Measurements from ENCODE around the gene CTRL.
"Not testable (repeated sequence)": the region's sequence is repeated elsewhere in the genome, so short reads cannot be mapped to it uniquely, and the experiment has no call there.

Gene CTRL

DNA sequence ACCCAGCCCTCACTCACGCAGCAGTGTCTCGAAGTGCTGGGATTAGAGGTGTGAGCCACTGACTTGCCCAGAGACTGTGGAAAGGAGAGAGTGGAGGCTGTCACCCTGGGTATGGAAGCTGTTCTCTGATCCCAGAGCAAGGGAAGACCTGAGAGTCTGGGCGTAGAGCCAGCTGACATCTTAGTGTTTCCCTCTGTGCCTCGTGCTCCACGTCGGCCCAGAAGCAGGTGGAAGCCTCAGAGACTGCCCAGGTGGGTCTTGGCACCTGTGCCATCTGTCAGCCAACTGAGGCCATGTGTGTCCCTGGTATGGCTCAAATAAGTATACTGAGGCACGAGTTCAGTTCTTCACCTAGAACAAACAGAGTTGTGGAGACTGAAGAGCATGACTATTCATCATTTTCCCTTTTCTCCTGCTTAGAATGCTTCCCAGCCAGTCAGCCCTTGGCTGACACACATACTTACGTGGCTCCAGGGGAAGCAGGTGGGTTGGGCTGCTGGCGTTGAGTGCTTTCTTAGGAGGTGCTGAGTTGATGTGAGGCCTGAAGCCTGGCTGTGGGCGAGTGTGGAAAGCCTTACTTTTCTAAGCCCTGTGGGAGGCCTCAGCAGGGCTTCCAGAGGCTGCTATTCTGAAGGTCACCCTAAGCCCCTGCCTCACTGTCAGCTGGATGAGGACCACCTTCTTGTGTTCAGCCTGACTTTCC, 8.1 kb downstream of the CTRL start:
- DNase-seq = no peak

DNA sequence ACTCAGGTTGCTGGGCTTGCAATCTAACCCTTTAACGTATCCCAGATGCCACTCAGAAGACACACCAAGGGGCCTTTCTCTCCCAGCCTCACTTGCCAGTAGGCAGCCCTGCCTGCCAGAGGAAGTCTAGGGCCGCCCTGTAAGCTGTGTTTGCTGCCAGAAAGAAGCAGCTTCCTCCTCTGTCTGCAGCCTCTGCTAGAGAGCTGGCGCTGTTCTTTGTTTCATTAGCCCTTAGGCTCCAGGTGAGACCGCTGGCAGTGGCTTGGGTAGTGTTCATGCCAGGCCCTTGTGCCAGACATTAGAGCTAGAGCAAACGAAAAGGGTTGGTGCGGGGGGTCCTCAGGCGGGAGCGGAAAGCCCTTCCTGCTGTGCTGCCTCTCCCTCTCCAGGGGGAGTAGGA, 8.9 kb downstream of the CTRL start:
- no peak for DNase-seq

DNA sequence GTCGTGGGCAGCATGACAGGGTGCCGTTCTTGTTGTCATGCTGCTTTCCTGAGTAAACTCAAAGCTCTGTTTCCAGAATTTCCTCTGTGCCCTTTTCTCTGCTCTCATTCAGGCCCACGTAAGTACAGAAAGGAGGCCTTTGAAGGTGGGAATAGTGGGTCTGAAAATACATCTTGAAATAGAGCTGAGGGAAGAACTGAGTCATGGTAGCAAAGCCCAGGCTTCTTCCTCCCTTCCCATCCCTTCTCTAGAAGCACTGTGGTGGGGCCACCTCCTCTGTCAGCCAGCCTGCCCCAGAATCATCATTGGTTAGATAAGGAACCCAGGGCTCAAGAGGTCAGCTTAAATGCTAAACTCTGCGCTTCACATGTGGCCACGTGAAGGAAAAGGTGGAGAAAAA, 9.4 kb downstream of the CTRL start:
- no peak for DNase-seq

DNA sequence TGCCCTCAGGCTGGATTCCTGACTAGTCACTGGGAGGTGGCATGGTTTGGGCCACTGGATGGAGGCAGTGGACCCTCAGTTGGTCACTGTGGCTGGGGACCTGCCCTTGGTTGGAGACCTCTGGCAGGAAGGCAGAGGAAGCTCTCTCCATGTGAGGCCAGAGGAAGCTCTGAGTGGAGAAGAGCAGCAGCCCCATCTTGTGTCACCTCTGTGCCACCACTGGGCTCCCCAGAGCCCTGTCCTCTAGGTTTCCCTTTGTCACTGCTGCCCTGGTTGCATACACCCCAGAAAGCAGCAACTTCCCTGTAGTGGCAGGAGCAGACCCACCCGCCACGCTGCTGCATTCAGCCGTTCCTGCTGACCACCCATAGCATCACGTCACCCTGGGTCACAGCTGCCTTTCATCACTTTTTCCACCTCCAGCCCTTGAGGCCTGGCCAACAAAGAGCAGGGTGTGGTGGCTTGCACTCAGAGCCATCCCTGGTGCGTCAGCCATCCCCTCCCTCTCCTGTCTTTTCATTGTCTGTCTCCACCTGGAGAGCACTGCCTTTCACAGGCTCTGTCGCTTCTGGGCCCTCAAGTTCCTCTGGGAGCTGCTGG, 11.9 kb downstream of the CTRL start:
- no peak for DNase-seq

DNA sequence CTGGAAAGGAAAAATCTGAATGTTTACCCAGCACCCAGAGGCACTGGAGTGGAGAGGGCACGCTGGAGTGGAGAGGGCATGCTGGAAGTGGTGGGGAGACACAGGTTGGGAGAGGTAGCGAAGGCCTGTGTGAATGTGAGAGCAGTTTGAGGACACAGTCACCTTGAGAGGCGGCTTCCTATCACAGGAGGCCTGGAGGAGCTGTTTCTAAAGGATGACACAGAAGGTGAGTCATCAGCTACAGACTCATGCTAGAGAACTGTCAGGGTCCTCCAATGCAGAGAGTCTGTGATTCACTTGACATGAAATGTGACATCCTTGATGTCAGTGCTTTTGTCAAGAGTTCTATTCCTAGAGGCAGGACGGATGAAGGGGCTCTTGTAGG, 13.8 kb downstream of the CTRL start:
- no peak for DNase-seq

DNA sequence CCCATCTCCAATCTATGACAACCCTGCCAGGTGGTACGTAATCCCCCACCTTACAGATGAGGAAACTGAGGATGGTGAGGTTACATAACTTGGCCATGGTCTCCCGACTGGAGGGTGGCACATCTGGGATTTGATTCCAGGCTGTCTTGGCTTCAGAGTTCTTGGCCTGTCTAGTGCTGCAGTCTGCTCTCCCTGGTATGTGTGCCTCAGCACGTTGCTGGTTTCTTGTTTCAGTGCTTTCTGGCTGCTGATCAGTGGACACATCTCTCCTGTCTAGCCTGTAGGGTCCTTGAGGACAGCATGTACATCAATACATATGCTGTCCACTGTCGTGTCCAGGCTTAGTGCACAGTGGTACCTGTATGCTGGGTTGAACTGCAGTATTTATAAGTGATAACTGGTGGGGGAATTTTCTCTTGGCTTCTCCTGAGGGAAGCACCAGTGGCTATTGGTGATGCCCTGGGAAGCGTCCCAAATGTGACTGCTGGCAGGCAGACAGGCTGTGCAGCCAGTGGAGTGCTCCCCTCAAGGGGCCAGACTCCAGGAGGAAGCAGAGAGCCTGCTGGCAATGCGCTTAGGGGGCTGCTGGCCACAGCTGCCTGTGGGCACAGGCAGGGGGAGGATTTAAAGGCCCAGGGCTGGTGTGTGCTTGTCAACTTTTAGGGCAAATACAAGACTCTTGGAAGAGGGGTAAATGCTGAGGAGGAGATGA, 14.4 kb downstream of the CTRL start:
- DNase-seq = no peak

DNA sequence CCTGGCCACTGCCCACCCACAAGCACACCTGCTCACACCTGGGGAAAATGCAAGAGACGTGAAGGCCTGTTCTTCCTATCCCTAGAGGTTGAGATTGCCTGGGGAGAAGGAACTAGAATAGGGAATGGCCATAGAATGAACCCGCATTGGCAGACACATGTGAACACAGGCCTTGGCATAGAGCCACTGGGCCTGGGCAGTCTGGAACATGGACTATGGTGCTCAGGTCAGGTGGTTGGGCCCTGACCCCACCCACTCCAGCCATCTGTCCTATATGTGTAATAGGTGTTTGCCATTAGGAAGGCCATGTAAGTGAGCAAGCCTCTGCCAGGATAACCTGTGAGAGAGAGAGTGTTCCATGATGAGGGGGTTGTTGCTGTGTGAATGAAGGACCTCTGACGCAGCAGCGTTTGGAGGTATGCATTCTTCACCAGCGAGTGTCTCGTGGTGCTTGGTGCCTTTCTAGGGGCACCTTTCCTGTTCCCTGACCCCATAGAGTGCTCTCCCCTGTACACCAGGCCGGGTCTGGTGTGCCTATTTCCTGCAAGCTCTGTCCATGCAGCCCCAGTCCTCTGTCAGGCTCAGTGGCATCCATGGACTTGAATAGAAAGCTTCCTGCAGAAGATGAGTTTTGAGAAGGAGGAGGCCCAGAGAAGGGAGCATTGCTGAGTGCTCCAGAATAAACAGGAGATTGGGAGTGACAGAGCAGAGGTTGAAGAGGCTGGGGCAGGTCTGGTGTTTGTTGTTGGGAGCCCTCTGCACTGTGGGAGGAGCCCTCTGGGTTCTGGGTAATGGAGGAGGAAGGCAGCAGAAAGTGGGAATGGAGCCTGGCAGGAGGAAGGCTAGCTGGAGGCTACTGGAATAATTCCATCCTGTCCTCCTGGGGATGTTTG, 15.6 kb downstream of the CTRL start:
- no peak for DNase-seq

DNA sequence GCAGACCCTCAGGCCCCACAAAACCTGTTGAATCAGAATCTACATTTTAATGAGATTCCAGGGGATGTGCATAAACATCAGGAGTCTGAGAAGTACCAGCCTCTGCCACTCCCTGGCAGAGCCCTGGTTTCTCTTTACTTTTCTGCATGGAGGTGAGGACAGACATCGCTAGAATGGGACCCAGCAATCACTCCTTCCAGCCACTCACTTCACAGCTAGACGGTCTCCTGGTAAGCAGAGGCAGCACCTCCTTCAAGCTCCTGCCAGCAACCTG, 16.2 kb downstream of the CTRL start:
- DNase-seq = not testable (repeated sequence)

DNA sequence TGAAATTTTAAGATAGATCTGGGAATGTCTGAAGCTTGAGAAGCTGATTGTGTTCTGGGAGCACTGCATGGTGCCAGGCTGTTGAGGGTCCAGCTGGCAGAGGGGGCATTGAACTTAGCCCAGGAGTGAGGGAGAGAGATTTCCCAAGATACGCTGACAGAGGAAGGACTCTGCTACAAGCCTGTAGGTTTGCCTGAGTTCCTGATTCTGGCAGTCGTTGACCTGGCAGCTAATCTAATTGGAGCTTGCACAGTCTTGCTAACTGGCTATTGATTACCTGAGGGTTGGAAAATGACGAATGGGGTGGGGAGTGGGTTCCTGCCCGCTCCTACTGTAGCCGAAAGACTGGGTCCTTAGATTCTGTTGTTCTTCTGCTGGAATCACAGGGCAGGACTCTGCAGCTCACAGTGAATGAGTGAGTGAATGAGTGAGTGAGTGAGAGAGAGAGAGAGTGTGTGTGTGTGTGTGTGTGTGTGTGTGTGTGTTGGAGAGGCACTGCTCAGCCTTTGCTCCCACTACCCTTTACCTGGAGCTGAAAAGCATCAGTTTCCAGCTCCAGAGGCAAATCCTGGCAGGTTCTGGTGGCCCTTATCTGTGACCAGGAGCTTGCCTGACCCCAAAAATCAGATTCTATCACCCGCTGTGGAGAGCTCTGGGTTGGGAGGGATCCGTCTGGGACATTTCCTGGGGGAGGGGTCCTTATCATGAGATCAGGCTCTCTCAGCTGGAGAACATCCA, 16.7 kb downstream of the CTRL start:
- DNase-seq = no peak

DNA sequence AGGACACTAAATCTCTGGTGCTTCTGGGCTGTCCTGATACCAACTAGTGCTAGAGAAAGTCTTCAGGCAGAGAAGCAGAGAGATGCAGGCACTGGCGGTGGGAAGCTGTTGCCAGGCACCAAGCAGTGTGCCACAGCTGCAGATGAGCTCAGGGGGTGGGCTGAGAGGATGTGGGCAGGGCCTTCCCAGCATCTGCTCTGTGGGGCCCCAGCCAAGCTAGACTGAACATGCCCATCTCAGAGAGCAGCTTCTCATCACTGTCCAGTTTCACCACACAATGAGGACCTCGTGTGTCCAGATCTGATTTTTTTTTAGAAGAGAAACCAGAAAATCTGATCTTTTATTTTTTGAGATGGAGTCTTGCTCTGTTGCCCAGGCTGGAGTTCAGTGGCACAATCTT, 21.5 kb downstream of the CTRL start:
- no peak for DNase-seq

DNA sequence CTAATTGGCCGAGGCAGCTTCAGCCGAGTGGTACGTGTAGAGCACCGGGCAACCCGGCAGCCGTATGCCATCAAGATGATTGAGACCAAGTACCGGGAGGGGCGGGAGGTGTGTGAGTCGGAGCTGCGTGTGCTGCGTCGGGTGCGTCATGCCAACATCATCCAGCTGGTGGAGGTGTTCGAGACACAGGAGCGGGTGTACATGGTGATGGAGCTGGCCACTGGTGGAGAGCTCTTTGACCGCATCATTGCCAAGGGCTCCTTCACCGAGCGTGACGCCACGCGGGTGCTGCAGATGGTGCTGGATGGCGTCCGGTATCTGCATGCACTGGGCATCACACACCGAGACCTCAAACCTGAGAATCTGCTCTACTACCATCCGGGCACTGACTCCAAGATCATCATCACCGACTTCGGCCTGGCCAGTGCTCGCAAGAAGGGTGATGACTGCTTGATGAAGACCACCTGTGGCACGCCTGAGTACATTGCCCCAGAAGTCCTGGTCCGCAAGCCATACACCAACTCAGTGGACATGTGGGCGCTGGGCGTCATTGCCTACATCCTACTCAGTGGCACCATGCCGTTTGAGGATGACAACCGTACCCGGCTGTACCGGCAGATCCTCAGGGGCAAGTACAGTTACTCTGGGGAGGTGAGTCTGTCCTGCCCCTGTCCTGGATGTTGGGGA, 22.5 kb downstream of the CTRL start:
- DNase-seq = no peak

DNA sequence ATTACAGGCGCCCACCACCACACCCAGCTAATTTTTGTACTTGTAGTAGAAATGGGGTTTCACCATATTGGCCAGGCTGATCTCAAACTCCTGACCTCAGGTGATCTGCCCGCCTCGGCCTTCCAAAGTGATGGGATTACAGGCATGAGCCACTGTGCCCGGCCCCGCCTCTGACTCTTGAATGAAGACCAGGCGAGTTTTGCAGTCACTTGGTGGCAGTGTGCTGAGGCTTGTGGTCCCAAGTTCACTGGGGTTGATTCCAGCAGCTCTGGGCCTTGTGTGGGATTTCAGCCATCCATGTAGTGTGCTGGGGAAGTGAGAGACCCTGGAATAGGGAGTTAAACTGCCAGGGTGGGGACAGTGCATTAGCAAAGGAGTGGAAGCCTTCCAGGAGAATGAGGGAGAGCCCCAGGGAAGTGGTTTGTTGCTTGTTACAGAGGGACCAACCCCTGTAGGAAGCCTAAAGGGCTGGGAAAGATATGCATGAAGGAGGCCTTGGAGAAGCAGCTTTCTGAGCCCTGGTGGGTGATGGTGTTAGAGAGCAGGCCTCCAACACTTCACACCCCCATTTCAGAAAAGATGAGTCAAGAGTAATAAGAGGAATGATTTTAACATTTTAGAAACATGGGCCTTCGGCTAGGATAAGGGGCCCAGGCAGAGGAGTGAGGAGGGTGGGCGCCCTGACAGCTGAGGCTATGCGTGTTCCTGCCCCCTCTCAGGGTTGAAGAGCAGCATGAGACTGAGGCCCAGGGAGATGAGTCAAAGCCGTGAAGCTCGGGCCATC, 24.1 kb downstream of the CTRL start:
- no peak for DNase-seq

DNA sequence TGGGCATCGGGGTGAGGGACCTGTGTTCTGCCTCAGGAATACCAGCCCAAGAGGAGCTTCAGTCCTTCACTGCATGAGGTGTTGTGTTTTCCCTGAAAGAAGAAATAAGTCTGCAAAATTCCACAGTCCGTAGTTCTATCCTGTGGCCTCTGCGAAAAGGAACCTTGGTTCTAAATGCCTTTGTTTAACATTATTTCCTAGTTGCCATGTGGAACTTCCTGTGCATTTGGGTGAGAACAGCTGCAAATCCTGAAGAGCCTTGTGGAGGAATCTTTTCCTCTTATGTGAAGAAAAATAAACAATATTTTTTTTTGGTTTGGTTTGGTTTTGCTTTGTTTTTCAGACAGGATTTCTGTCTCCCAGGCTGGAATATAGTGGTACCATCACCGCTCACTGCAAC, 28.8 kb downstream of the CTRL start:
- DNase-seq = no peak

DNA sequence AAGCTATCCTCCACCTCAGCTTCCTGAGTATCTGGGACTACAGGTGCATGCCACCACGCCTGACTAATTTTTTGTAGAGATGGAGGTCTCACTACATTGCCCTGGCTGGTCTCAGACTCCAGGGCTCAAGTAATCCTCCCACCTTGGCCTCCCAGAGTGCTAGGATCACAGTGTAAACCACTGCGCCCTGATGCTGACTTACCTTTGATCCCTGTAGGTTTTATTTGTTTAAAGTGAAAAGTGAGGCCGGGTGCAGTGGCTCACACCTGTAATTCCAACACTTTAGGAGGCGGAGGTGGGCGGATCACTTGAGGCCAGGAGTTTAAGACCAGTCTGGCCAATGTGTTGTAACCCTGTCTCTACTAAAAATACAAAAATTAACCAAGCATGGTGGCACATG, 29.9 kb downstream of the CTRL start:
- no peak for DNase-seq

DNA sequence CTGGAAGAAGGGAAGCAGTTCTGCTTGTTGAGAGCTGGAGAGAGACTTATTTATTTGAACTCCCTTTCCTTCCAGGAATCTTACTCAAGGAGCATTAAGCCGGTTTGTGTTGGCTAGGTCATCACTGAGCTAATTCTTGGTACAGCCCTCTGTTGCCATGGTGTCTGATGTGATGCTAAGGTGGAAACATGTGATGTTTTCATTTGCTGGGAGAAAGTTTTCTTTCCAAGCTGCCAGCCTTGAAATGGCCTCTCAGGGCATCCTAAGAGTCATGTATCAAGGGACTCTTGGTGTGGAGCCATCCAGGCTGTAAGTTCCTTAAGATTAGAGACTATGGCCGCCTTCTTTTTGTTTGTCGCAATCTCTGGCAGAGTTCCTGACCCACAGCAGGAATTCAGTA, 34.4 kb downstream of the CTRL start:
- no peak for DNase-seq

DNA sequence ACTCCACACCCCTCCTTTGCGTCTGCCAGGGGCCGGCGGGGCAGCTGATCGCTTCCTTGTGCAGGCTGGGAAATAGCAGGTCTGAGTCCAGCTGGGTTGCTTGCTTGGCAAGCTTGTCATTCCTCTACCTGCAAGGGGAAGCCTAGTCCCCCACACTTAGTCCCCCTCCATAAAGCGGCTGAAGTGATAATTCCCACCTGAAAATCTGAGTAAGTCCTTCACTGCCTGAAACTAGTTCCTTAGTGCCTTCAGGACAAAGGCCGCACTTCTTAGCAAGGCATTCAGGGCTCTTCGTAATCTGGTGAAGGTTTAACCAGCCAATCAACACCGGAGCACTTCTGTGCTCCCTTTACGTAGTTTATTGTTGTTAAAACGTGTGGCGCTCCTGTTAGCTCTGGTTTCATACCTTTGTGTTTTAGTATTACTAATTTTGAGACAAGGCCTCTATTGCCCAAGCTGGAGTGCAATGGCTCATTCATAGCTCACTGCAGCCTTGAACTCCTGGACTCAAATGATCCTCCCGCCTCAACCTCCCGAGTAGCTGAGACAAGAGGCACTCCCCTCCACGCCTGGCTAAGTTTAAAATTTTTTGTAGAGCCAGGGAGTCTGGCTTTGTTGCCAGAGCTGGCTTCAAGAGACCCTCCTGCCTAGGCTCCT, 37.8 kb downstream of the CTRL start:
- DNase-seq = no peak

DNA sequence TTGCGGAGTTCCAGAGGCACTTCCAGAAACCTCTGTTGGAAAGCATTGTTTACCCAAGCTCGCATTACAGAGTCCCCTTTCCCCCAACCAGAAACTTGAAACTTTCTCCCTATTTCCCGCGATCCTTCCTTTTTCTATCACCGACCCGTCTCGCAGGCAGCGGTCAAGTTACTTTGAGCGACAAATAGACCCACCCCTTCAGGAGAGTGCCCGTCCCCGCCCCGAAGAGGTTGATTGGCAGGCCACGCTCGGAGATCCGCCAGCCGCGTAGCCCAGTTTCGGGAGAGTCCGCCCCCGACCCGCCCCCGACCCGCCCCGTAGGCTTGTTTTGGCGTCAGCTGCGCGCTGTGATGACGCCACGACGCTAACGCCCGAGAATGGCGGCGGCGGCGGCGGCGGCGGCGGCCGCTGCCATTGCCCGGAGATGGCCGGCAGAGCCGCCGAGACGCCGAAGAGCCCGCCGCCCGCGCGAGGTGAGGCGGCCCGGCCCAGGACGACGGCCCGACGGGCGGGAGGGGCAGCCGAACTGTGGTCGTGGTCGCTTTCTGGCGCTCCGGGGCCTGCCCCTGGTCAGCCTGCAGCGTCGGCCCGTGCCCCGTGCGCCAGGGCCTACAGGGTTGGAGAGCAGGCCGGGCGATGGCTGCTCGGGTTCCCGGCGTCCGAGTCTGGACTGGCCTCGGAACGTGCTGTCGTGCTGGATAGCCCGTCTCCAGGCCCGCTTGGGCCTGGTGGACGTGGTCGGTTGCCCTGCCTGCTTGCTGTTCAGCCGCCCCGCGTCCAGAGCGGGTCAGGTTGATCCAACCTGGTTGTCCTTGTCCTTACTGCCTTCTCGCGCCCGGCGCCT, 38.5 kb downstream of the CTRL start, which contains the start of gene PSKH1:
PSKH1 (plus strand) TSS at position 356 of the 844 bp plus-strand sequence. CDS start 15,496 bp downstream, outside the sequence.
- DNase-seq = peak; percentile 94

DNA sequence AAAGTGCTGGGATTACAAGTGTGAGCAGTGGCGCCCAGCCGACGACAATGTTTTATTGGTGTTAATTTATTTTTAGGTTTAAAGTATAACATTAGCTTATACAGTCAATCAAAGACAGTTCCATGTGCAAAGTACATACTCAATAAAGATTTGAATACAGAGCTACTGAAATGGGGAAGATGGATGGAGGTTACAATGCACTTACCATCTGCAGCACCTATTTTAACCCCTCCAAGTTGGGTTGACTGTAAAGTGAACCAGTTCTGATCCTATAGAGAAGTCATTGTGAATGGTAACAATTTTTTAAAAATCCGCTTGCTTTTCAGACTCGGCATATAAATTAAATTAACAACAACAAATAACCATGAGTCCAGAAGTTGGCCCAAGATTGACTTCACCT, 39.3 kb downstream of the CTRL start:
- DNase-seq = no peak

DNA sequence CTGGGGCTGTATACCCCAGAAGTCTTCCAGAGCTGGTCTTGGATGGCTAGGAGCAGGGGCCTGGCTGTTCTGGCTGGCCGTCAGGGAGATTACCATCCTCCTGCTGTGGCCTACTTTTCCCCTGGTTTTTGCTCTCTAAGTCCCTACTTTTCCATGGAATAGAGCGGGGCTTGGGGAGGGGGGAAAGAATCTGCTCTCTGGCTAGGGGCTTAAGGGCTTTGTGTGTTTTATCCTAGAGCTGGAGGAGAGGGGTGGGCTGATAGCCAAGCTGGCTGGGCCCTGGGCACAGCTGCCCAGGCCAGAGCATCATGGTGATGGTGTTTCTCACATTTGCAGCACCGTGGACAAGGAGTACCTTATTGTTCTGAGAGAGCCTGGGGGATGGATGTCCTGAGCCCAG, 43.3 kb downstream of the CTRL start:
- DNase-seq = no peak

DNA sequence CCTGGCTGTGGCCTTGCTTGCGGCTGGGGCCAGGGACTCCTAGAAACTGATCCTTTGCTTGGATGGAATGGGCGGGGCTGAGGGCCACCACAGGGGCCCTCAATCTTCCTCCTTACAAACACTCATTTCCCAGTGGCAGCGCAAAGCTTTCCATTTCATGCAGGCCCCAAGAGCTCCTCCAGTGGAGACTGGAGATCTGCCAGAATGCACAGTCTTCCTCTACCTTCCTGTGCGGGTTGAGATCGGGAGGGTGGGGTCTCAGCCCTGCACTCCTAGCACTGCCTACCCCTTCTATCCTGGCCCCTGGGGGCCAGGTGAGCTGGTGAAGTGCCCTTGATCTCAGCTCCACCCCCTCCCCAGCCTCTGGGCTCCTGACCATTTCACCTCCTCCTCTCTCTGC, 45.3 kb downstream of the CTRL start:
- no peak for DNase-seq
